ENCODE data around the gene SV2B.

Gene SV2B

GRCh38 chr15:91108421-91108820, 8.4 kb downstream of the SV2B start:
- DNase-seq: no peak

DNA sequence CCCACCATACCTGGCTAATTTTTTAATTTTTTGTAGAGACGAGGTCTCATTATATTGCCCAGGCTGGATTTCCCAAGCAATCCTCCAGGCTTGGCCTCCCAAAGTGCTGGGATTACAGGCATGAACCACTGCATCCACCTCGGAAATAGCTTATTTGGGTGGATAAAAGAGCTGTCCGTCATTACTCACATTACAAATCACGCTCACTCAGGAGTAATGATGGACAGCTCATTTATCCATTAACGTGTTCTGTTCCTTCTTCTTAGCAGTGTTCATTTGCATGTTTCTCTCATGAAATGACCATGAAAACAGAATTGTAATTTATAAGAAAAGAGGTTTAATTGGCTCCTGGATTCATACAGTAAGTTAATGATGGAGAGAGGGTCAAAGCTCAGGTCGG, 9.8 kb downstream of the SV2B start:
- DNase-seq: no peak

DNA sequence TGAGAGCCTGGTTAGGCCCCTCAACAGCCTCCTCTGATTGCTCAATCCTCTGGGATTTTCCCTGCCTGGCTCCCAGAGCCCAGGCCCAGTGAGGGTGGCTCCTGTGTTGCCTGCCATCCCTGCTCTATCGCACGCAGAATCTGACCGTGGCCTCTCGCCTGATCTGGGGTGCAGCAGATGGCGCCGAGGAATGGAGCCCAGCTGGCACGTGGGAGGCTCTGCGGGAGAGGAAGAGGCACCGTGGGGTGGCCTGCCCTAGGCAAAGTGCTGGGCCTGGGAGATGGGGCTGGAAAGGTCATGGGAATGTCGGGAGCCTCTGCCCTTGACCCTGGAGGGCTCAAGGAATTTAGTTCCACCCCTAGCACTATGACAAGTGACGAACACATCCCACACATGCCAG, 10.3 kb downstream of the SV2B start:
- DNase-seq: no peak

DNA sequence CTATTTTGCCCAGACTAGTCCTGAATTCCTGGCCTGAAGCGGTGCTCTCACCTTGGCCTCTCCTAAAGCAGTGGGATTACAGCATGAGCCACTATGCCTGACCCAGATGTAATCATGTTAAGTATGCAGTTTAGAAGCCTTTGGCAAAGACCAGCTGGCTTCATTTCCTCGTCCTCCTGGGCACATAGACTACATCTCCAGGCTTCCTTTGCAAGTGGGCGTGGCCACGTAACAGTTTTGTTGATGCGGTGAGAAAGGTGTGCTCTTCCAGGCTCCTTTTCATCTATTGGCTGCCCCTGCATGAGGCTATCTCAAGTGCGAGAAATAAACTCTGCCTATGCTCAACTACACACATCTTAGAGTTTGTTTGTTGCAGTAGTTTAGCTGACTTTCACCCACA, 13.0 kb downstream of the SV2B start:
- DNase-seq: no peak

DNA sequence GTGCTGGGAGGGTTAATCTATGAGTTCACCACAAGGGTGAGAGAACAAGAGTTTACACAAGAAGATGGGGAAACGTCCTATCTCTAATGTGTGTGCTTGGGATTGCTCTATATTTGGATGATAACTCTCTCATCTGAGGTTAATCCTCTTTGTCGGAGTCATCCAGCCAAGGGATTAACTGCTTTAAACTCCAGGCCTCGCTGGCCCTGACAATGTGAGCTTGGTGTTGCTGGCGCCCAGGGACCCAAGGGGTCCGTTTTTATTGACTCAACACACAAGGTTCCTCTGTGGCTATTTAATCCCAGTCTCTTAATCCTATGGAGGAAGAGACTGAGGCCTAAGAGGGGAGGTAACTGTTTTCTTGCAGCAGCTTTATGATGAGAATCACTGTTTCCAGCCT, 14.2 kb downstream of the SV2B start:
- no peak for DNase-seq

- DNase-seq: no peak
These were observed 16.3 kb downstream of the SV2B start for GRCh38 chr15:91116113-91117067.

DNA sequence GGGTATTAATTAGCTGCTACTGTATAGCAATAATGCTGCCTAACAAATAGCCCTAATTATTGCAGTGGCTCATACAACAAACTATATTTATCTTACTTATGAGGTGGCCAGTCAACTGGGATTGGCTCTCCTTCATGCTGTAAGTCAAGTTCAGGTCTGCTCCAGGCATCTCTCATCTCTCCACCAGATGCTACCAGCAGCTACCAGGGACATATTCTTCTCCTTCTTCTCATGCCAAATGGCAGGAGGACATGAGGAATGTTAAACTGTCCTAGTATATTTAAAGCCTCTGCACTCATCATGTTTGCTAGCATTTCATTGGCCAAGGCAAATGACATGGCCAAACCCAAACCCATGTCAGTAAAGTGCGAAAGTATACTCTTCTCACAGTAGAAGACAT, 17.3 kb downstream of the SV2B start:
- no peak for DNase-seq

DNA sequence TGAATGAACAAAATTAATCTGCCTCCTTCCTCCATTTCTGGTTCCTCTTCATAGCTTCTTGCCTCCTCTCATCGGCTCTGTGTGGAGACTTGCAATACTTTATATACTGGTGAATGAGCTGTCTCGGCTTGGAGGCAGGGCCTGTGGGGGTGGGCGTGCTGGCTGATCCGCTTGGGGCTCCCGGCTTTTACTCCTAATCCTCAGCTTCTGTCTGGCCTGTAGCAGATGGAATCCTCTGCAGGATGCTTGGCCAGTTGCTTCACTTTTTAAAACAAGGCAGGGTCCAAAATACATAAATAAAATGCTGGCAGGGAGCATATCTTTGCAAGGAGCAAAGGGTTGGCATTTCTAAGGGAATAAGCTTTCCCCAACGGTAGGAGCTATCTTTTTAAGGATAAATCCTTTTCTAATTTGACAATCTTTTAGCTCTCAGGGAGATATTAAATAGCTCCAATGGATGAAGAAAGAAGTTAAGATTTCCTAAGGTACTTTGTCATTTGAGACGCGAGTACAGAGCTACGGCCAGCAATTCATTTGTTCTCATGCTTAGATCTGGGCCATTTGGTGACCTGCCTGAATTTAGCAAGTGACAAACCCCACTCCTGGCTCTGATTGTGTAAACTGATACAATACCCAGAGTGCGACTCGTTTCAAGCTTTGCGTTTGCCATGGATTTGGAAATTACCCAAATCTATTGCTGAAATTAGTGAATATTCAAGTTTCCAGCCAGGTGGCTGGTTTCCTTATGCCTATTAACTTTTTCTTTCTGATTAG, 18.9 kb downstream of the SV2B start:
- DNase-seq: no peak

GRCh38 chr15:91122296-91122695, 22.2 kb downstream of the SV2B start:
- no peak for DNase-seq

DNA sequence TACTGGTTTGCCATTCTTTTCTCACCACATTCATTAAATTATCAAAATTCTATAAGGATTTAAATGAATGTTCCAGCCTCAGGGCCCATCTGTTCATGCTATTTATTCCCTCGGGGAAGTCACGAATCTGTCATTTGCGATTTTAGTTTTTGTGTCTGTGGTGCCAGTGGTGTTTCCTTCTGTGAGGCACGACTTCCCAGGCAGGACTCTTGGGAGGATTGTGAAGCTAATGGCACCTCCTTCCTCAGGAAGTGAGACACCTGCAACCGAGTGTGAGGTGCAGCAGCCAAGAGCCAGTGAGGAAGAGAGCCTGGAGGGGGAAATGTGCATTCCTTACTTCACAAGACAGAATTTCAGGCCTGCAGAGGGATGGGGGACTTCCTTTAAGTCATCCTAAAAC, 24.1 kb downstream of the SV2B start:
- DNase-seq: no peak

GRCh38 chr15:91125162-91125561, 25.1 kb downstream of the SV2B start:
- DNase-seq: no peak

- DNase-seq: no peak
These were observed 26.0 kb downstream of the SV2B start for GRCh38 chr15:91126080-91126479.

DNA sequence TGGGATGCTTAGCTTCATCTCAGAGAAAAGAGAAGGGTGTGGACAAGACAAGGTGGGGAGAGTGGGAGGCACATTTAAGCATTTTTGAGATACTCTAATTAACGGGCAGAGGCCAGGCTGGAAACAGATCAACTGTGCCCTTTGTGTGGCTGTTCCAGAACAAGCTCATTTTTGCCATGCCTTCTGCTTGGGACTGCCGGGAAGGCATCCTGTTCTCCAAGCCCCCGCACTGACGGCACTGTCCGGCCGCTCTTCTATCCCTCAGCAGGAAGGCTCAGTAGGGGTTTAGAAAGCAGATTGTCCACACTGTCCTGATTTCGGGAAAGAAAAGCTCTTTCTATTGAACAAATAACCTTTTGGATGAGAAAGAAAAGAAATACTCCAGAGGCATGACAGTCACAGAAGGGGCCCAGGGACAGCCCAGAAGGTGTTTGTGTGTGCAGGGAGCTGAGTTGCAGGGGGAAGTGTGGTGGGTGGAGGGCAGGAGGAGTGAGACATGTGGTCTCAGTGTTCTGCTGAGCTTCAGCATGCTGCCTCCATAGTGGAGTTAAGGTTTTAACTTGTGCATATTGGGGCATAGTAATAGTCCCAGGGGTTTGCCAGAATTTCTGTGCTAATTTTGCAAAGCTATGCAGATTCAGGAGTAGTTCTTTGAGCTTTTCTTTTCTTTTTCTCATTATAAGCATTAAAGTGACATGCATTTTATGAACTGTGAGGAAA, 27.3 kb downstream of the SV2B start:
- DNase-seq: no peak

- DNase-seq: no peak
These were observed 28.0 kb downstream of the SV2B start for GRCh38 chr15:91128016-91128415.

GRCh38 chr15:91129436-91129835, 29.4 kb downstream of the SV2B start:
- DNase-seq: no peak

DNA sequence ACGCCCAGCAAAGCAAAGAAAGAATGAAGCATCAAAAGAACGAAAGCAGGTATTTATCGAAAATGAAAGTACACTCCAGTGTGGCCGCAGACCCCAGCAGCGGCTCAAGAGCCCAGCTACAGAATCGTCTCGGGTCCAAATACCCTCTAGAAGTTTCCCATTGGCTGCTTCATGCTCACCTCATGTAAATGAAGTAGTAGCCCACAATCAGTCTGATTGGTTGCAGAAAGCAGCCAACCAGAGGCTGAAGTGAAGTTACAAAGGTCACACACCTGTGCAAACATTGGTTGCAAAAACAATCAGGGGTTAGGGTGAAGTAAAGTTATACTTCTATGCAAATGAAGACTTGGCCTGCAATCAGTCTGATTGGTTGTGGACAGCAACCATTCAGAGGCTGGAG, 32.0 kb downstream of the SV2B start:
- DNase-seq: no peak

DNA sequence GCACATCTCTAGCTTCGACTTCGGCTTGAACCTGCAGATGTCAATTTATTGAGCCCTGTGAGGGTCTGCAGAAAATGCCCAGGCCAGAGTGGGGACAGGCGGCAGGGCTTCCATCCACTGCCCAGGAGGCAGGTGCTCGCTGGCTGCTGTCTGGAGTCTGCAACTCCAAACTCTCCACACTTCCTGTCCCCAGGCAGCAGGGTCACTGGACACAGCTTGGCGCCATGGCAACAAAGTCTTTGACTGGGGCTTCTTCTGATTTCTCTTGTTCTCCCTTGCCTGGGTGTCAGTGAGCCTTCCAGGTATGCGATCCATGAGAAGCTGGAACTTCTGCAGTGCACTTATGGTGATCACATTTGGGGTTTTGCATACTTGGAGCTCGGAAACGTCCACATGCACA, 33.5 kb downstream of the SV2B start:
- DNase-seq: no peak

- no peak for DNase-seq
These were observed 35.4 kb downstream of the SV2B start for GRCh38 chr15:91135201-91136130.

GRCh38 chr15:91136386-91136923, 36.4 kb downstream of the SV2B start:
- no peak for DNase-seq

DNA sequence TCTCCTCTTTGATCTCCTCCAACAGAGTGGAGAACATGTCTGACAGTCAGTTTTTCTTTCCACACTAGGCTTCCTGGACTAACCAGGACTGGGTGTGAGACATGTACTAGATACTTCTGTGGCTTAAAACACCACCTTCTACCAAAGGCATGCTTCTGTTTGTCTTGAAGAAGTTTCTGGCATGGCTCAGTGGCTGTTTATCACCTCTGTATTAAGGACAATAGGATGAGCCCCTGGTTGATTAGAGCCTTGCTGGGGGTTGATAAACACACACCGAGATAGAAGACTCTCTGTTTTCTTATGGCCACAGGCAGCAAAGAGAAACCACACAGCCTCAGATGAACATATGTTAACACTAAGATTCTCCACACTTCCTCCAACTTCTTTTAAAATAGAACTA, 40.5 kb downstream of the SV2B start:
- DNase-seq: no peak

DNA sequence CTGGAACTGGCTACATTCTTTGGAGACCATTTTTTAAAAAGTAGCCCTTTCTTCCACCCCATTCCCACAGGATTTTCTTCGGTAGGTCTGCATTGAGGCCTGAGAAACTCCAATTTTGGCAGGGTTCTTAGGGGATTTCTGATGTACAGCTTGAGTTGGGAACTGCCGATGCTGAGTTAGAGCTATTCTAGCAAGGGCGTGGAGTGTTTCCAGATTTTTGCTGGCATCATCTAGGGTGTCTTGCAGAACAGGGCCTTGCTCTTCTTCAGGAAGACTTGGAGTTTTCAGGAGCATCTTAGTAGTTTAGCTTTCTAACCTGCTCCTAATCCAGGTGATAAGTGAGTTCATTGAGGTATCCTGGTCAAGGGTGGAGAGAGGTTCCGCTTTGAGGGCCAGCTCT, 41.0 kb downstream of the SV2B start:
- no peak for DNase-seq

- no peak for DNase-seq
These were observed 42.2 kb downstream of the SV2B start for GRCh38 chr15:91142106-91142744.
